Measurements from ENCODE around the gene TPST2. TPM values are rescaled to one million over a fixed set of nuclear protein-coding genes. Genes with fewer than 3 reads are reported as not detected.

The TPST2 gene
- total RNA-seq, 3 donors from 2014 or later = 9.2 to 13.9 (median 11.7) TPM

GRCh38 chr22:26566994-26567393, 22.9 kb downstream of the TPST2 start:
- no peak for TF ChIP-seq CTCF (IDR thresholded peaks at IDR 0.05)
- Histone ChIP-seq H3K4me3 (no peak overlapping the region), H3K36me3 (ENCODE audit: low read depth) (no peaks in the 10 kb centered on the region), H3K4me1 (ENCODE audit: low read depth) (no peaks in the 10 kb centered on the region), H3K9me3 (no peaks in the 10 kb centered on the region)
- no peak for ATAC-seq
- no peak for DNase-seq
- intact Hi-C loops (cut with DNase I, micrococcal nuclease) = no loop called here

- Histone ChIP-seq H3K4me1 (ENCODE audit: low read depth) (no peaks in the 10 kb centered on the region), H3K9me3 (no peaks in the 10 kb centered on the region), H3K4me3 (no peak overlapping the region), H3K36me3 (ENCODE audit: low read depth) (no peaks in the 10 kb centered on the region)
- DNase-seq (no peak), ATAC-seq (no peak)
- intact Hi-C loops (cut with DNase I, micrococcal nuclease) = no loop called here
- TF ChIP-seq CTCF (IDR thresholded peaks at IDR 0.05) = no peak
These were observed 24.0 kb downstream of the TPST2 start for GRCh38 chr22:26565889-26566288.

- Histone ChIP-seq H3K36me3 (ENCODE audit: low read depth) (no peaks in the 10 kb centered on the region), H3K4me3 (no peak overlapping the region), H3K9me3 (no peaks in the 10 kb centered on the region), H3K4me1 (ENCODE audit: low read depth) (no peaks in the 10 kb centered on the region)
- ATAC-seq = no peak
- no peak for DNase-seq
- intact Hi-C loops (cut with DNase I, micrococcal nuclease) = no loop called here
- TF ChIP-seq CTCF (IDR thresholded peaks at IDR 0.05) = no peak
These were observed 24.8 kb downstream of the TPST2 start for GRCh38 chr22:26565181-26565580.

GRCh38 chr22:26564672-26565071, 25.3 kb downstream of the TPST2 start:
- no peak overlapping the region for H3K4me3 ChIP-seq
- intact Hi-C loops (cut with DNase I, micrococcal nuclease) = no loop called here
- ATAC-seq (no peak), DNase-seq (no peak)
- H3K4me1 ChIP-seq (ENCODE audit: low read depth) = no peaks in the 10 kb centered on the region
- H3K36me3 ChIP-seq (ENCODE audit: low read depth) = no peaks in the 10 kb centered on the region
- TF ChIP-seq CTCF (IDR thresholded peaks at IDR 0.05) = no peak
- H3K9me3 ChIP-seq = no peaks in the 10 kb centered on the region

GRCh38 chr22:26564181-26564580, 25.8 kb downstream of the TPST2 start:
- no peak for ATAC-seq
- no peak overlapping the region for H3K4me3 ChIP-seq
- H3K9me3 ChIP-seq = no peaks in the 10 kb centered on the region
- DNase-seq = no peak
- intact Hi-C loops (cut with DNase I, micrococcal nuclease) = no loop called here
- TF ChIP-seq CTCF (IDR thresholded peaks at IDR 0.05) = no peak
- no peaks in the 10 kb centered on the region for H3K36me3 ChIP-seq (ENCODE audit: low read depth)
- no peaks in the 10 kb centered on the region for H3K4me1 ChIP-seq (ENCODE audit: low read depth)

- intact Hi-C loops (cut with DNase I, micrococcal nuclease) = no loop called here
- TF ChIP-seq CTCF (IDR thresholded peaks at IDR 0.05) = no peak
- peak in 1 of 3 donors; percentile 14 for DNase-seq
- no peak for ATAC-seq
- no peaks in the 10 kb centered on the region for H3K36me3 ChIP-seq (ENCODE audit: low read depth)
- H3K4me3 ChIP-seq = no peak overlapping the region
- no peaks in the 10 kb centered on the region for H3K9me3 ChIP-seq
- H3K4me1 ChIP-seq (ENCODE audit: low read depth) = no peaks in the 10 kb centered on the region
These were observed 26.9 kb downstream of the TPST2 start for GRCh38 chr22:26563022-26563421.

Data from mucosa of descending colon (tissue), 3 donors.